Mesothelial cell of epicardium (in vitro differentiated cells): ENCODE data around the gene NRCAM. TPM values are rescaled to one million over a fixed set of nuclear protein-coding genes. Genes with fewer than 3 reads are reported as not detected.
A peak's percentile ranks its signal among the peaks of the same experiment; 100 is the strongest.

Experiments used
- DNase-seq, 2 experiments: peaks; one replicate each; pipeline ENCODE4 v3.0.0; 2021; ENCODE audit warnings: low spot score in 2 of 2; ENCODE audit not compliant: unreplicated experiment in 2 of 2
- H3K27ac Mint-ChIP-seq: 2 replicates; pipeline ENCODE4 v1.8.0; 2021; ENCODE audit warnings: mixed read lengths
- H3K27me3 Mint-ChIP-seq: 2 replicates; pipeline ENCODE4 v1.8.0; 2021; ENCODE audit warnings: low read depth, mixed read lengths
- H3K36me3 Mint-ChIP-seq: 2 replicates; pipeline ENCODE4 v1.8.0; 2021; ENCODE audit warnings: mixed read lengths
- H3K4me1 Mint-ChIP-seq: 2 replicates; pipeline ENCODE4 v1.8.0; 2021; ENCODE audit warnings: mixed read lengths
- H3K4me3 Mint-ChIP-seq: 2 replicates; pipeline ENCODE4 v1.8.0; 2021; ENCODE audit warnings: mild to moderate bottlenecking, moderate library complexity, mixed read lengths
- H3K9me3 Mint-ChIP-seq: 2 replicates; pipeline ENCODE4 v1.8.0; 2021; ENCODE audit warnings: mixed read lengths
- CTCF ChIP-seq: fragments of 200-600 bp; sonication (generic); IDR thresholded peaks from one replicate; pipeline ENCODE4 v1.5.0; 2021; ENCODE audit warnings: antibody characterized with exemption; ENCODE audit not compliant: unreplicated experiment
- total RNA-seq: library from RNA; stranded (reverse); gene quantifications from 3 replicates; pipeline ENCODE4 v1.2.1, GENCODE V29; 2021

The NRCAM gene
- total RNA-seq, 1 donor from 2014 or later, result 5.7 TPM

DNA sequence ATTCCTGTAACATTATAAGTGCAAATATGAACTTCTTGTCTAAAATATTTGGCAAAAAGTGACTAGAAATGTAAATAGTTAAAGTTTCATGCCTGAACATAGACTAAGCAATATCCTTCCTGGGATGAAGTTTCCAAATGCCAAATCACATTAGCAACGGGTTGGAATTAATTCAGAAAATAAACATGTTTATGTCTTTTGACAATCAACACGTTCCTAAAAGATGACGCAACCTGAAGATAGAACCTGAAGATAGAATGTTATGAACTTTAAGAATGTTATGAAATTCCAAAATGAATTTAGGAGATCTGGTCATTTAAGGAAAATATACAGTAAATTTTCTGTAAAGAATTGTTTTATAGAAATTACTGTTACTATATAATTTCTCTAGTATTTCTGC, 335.3 kb downstream of the NRCAM start:
- Mint-ChIP-seq H3K27me3 (no peaks in the 10 kb centered on the region), H3K4me3 (no peak overlapping the region), H3K36me3 (no peaks in the 10 kb centered on the region), H3K27ac (no peak overlapping the region), H3K9me3 (no peaks in the 10 kb centered on the region), H3K4me1 (peaks cover 15% of the 10 kb centered on the region)
- no peak for TF ChIP-seq CTCF
- DNase-seq, result no peak

DNA sequence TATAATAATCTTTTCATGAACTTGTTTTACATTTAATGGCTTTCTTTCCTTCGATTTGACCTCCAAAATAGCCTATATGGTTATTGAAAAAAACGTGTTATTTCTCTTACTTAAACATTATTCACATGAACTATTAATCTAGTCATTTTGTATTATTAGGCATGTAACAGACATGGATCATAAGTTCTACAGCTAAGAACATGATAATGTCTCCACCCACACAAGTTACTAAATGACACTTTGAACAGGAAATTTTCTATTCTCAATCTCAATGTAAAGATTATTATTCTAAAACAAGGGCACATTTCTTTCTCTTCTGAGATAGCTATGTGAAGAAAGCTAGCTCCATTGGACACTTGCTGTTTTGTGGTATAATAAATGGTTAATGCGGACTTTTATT, 336.0 kb downstream of the NRCAM start:
- Mint-ChIP-seq H3K4me1 (peaks cover 15% of the 10 kb centered on the region), H3K9me3 (no peaks in the 10 kb centered on the region), H3K27me3 (no peaks in the 10 kb centered on the region), H3K4me3 (no peak overlapping the region), H3K27ac (no peak overlapping the region), H3K36me3 (no peaks in the 10 kb centered on the region)
- TF ChIP-seq CTCF, result no peak
- no peak for DNase-seq

GRCh38 chr7:108118959-108119358, 337.3 kb downstream of the NRCAM start:
- no peak overlapping the region for H3K27ac Mint-ChIP-seq
- TF ChIP-seq CTCF, result no peak
- no peaks in the 10 kb centered on the region for H3K27me3 Mint-ChIP-seq

DNA sequence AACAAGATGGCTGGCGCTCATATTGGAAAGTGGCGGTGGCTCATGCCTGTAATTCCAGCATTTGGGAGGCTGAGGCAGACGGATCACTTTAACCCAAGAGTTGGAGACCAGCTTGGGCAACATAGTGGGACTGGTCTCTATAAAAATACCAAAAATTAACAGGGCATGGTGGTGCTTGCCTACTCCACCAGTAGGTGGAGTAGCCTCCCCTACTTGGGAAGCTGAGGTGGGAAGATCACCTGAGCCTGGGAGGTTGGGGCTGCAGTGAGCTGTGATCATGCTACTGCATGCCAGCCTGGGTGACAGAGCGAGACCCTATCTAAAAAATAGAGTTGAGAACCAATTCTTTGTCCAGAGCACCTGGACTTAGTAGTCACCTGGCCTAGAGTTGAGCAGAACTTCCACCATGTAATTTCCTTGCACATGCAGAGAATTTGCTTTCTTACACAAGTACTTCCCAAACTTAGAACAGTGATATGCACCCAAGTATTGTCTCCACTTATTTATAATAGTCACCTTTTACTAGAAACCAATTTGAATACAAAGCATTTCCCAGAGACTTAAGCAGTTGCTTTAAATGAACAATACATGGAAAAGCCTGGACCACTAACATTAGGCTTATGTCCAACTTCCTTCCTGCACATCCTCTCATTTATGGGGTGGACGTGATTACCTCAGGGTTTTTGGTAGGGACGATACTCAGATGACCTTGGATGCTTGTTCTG, 342.0 kb downstream of the NRCAM start:
- Mint-ChIP-seq H3K36me3 (no peaks in the 10 kb centered on the region), H3K4me3 (no peak overlapping the region), H3K4me1 (peaks cover under 1% of the 10 kb centered on the region), H3K9me3 (no peaks in the 10 kb centered on the region), H3K27me3 (no peaks in the 10 kb centered on the region), H3K27ac (no peak overlapping the region)
- no peak for DNase-seq
- TF ChIP-seq CTCF, result peak; percentile 44

More at GRCh38 chr7:108118959-108119358, 337.3 kb downstream of the NRCAM start:
- no peak for DNase-seq
- peaks cover 15% of the 10 kb centered on the region for H3K4me1 Mint-ChIP-seq
- H3K4me3 Mint-ChIP-seq, result no peak overlapping the region
- no peaks in the 10 kb centered on the region for H3K9me3 Mint-ChIP-seq
- no peaks in the 10 kb centered on the region for H3K36me3 Mint-ChIP-seq

DNA sequence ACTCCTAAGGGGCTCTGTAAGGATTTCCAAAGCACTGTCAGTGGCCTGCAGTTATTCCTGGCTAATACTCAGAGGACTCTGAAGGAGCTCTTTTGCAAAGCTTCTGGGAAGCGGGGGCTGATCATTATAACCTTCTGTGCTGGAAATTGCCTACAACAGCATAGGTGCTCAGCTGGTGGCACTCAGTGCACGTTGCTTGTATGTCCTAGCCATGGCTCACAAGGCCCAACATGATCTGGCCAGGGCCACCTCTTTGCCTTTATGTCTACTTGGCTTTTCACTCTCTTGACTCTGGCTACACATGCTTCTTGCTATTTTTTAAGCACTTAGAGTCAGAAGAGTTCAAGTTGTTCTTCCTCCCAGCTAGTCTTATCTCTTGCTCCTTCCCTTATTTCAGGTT, 343.6 kb downstream of the NRCAM start:
- no peak overlapping the region for H3K4me3 Mint-ChIP-seq
- H3K27me3 Mint-ChIP-seq, result no peaks in the 10 kb centered on the region
- H3K4me1 Mint-ChIP-seq, result peaks cover 3% of the 10 kb centered on the region
- no peaks in the 10 kb centered on the region for H3K36me3 Mint-ChIP-seq
- DNase-seq, result no peak
- no peaks in the 10 kb centered on the region for H3K9me3 Mint-ChIP-seq
- TF ChIP-seq CTCF, result no peak
- H3K27ac Mint-ChIP-seq, result no peak overlapping the region
